HuH-7 (cell line): ENCODE results near the gene KRTAP5-3.

ENCODE experiments used
- DNase-seq: peaks from one replicate; pipeline ENCODE4 v3.0.0; 2011; ENCODE audit warnings: low spot score

Gene KRTAP5-3

DNA sequence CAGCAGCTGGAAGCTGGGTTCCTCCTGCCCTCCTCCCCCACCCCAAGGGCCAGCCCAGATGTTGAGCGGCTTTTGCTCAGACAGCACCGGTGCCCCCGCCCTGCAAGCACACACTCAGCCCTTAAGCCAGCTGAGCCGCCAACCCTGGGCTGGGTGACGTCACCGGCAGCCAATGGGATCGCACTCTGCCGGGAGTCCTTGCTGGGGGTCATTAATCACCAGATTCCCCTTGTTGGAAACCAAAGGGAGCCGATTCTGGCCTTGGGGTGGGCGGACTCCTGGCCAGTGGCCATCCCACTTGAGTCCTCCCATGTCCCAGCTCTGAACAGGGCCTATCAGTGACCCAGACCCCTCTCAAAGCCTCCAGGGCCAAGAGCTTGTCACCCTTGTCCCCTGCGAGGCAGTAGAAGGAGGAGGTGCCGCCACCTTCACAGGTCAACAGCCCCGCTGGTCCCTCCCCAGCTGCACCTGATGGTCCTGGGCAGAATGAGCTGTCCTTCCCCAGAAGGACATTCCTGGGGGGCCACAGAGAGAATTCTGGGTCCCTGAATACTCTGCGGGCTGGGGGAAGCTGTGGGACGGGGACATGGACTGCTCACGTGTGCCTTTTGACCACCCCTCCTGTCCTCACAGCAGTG lies 43.6 kb downstream of the KRTAP5-3 start:
- DNase-seq = no peak

DNA sequence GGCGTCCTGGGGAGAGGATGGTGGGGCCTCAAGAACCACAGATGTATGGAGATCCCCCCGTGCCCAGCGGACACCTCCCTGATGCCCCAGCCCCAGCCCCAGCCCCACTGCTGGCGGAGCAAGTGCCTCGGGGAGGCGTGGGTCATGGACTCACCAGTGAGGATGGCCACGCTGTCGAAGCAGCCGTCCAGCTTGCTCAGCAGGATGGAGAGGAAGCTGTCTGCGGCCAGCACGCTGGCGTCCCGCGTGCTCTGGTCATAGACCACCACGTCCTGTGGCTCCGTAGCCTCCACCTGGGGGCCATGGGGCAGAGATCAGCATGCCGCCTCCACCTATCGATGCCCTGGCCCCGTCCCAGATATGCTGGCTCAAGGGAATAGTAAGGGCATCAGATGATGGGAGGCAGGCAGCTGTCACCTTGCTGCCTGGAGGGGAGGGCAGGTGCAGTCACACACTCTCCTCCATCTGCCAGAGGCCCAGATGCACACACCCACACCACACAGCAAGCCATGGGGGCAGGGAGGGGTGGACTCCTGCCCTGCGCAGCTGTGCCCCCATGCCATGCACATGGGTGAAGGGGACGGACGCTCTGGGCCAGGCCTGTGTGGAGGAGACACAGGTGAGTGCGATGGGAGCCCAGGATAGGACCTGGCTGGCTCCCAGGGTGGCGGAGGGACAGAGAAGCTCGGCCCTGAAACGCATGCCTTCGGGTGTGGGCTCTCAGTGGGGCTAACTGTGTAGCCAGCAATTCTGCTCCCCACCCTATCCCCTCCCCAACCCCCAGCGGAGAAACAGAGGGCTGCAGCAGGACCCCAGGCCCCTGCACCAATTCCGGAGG lies 44.3 kb downstream of the KRTAP5-3 start:
- DNase-seq = no peak

DNA sequence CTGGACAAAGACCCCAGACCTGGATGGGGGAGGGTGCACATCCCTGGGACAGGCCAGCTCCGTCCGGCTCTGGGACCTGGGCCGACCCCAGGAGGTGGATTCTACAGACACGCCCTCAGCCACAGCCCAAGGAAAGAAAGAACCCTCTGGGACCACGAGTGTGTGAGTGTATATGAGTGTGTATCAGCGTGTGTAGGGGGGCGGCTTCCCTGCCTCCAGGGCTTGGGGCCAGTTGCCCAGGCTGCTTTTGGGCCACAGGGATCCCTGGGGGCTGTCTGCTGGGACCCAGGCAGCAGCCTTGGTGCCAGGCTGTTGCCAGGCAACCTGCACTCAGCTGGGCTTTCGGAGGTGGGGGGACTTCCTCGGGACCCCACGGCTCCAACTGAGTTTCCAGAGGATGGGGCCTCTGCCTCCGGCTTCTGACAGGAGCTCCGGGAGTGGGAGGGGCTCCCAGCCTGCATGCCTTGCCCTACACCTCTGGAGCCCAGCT lies 45.1 kb downstream of the KRTAP5-3 start:
- DNase-seq = no peak

- DNase-seq = no peak
Observed at GRCh38 chr11:1562469-1563148, 45.7 kb downstream of the KRTAP5-3 start.

GRCh38 chr11:1561955-1562354 lies 46.3 kb downstream of the KRTAP5-3 start:
- no peak for DNase-seq

DNA sequence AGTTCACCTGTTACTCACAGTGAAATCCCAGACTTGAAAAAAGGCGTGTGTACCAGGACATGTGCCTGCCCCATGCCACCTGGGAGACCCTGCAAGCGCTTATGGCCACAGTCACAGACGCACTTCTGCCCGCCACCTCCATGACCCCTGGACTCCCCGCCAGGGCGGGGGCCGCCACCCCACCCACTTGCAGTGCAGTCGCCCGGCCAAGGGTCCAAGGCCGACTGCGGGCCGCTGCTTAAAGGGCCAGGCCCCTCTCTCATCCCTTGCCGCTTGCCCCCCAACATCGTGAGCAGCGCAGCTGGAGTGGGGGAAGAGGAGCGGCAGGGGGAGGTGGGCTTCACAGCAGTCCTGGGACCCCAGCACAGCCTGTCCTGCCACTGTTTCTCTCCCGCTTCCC lies 47.0 kb downstream of the KRTAP5-3 start:
- no peak for DNase-seq

GRCh38 chr11:1560649-1561251 lies 47.5 kb downstream of the KRTAP5-3 start:
- no peak for DNase-seq

GRCh38 chr11:1560002-1560648 lies 48.1 kb downstream of the KRTAP5-3 start:
- no peak for DNase-seq

GRCh38 chr11:1559111-1559951 lies 48.9 kb downstream of the KRTAP5-3 start:
- DNase-seq = no peak

GRCh38 chr11:1558775-1559110 lies 49.5 kb downstream of the KRTAP5-3 start:
- no peak for DNase-seq

DNA sequence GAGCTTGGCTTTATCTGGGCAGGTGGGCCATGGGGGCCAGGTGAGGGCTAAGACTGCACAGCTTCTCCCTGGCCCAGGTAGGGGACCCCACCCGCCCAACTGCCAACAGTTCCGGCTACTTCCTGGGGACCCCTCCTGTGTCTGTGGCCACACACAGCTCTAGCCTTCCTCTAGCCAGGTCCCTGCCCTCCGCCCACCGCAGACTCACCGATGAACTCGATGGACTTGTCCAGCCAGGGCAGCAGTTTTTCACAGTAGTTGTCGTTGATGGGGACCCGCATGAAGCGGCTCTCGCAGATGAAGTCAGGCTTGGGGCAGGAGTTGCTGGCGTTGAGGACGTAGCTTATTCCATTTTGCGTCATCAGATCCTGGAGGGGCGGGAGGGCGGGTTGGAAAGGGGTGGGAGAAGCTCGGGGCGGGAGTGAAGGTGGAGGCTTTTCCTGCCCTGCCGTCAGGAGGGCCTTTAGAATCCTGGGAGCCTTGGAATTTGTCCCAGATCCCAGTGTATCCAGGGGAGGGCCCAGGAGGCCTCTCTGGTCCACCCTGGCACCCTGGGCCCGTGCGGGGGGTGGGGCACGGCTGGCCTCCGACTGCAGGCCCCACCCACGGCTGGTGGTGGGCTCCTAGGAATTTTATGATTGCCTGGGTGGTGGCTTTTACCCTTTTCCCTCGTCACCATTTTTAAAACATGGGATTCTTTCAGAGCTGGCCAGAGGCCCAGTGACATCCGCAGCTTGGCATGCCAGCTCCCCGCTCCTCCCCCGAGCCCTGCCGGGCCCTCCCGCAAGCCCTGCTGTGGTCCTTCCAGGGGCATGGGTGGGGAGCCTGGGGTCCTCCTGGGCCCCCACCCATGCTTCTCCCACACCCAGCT lies 50.1 kb downstream of the KRTAP5-3 start:
- DNase-seq = no peak
